Mononuclear cell (primary cell): ENCODE measurements around the gene TERB2. TPM values are rescaled to one million over a fixed set of nuclear protein-coding genes. Genes with fewer than 3 reads are reported as not detected.
"Not testable (repeated sequence)": the region's sequence is repeated elsewhere in the genome, so short reads cannot be mapped to it uniquely, and the experiment has no call there.

Experiments used
- H3K27me3 ChIP-seq: 2 replicates; pipeline ENCODE4 v1.6.0; 2011; ENCODE audit warnings: low read length, control low read depth; ENCODE audit not compliant: insufficient read depth
- H3K4me1 ChIP-seq: 2 replicates; pipeline ENCODE4 v1.5.1; 2011; ENCODE audit warnings: mild to moderate bottlenecking, low read length, control low read depth; ENCODE audit not compliant: insufficient read depth
- H3K4me3 ChIP-seq: 2 replicates; pipeline ENCODE4 v1.5.1; 2011; ENCODE audit warnings: mild to moderate bottlenecking, low read length, moderate library complexity
- H3K9me3 ChIP-seq: 2 replicates; pipeline ENCODE4 v1.5.1; 2011; ENCODE audit warnings: low read depth, mild to moderate bottlenecking, control low read depth, low read length
- total RNA-seq: library from RNA; depleted of rRNA; stranded (reverse); fragments of >200 nt; gene quantifications from one replicate; pipeline ENCODE4 v1.2.3, GENCODE V29; 2012

Gene TERB2, protein sequence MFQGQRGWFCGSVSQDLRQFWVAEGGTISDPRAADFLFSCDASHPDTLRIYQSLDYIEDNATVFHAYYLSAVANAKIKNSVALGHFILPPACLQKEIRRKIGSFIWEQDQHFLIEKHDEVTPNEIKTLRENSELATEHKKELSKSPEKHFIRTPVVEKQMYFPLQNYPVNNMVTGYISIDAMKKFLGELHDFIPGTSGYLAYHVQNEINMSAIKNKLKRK
- not detected for total RNA-seq

DNA sequence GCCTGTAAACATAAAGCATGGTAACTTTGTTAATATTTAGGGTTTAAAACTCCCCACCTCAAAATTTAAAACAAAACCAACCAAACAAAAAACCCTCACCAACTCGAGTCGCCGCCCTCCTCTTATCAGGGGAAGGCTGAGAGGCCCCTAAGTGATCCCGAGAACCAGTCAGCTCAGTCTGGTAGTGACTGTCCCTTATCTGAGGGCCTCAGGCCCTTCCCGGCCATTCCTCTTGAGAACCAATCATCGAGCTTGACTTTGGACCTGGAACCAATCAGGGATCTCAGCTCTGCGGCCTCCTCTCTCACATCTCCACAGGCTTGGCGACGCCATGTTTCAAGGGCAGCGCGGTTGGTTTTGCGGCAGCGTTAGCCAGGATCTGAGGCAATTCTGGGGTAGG, at the start of gene TERB2:
Gene TERB2 (plus strand): TSS at position 300 of the 400 bp plus-strand sequence. CDS start 32 bp downstream, at position 332.
- Histone ChIP-seq H3K27me3 (no peaks in the 10 kb centered on the region), H3K9me3 (no peaks in the 10 kb centered on the region), H3K4me1 (no peaks in the 10 kb centered on the region), H3K4me3 (no peak within 1 kb of the TSS)

- H3K27me3 ChIP-seq = no peaks in the 10 kb centered on the region
- H3K9me3 ChIP-seq = no peaks in the 10 kb centered on the region
- H3K4me1 ChIP-seq = no peaks in the 10 kb centered on the region
- H3K4me3 ChIP-seq = no peak overlapping the region
Measured at GRCh38 chr15:44909423-44909822, 47.1 kb upstream of the TERB2 start.

DNA sequence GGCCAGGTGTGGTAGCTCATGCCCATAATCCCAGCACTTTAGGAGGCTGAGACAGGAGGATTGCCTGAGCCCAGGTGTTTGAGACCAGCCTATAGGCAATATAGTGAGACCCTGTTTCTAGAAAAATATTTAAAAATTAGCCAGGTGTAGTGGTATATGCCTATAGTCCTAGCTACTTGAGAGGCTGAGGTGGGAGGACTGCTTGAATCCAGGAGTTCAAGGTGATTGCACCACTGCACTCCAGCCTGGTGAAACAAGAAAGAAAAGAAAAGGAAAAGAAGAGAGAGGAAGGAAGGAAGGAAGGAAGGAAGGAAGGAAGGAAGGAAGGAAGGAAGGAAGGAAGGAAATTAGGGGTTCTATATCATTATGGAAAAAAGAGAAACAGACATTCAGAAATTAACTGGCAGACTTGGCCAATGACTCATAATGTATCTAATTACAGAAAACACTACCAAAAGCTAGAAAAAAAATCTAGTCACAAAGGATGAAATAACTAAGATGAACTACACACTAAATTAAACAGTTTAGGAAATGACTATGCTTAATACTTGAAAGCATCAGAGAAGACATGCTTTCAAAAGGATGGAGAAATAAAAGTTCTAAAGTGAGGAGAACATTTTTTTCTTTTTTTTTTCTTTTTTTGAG, 45.4 kb upstream of the TERB2 start:
- Histone ChIP-seq H3K4me3 (no peak overlapping the region), H3K4me1 (no peaks in the 10 kb centered on the region), H3K27me3 (no peaks in the 10 kb centered on the region), H3K9me3 (no peaks in the 10 kb centered on the region)

DNA sequence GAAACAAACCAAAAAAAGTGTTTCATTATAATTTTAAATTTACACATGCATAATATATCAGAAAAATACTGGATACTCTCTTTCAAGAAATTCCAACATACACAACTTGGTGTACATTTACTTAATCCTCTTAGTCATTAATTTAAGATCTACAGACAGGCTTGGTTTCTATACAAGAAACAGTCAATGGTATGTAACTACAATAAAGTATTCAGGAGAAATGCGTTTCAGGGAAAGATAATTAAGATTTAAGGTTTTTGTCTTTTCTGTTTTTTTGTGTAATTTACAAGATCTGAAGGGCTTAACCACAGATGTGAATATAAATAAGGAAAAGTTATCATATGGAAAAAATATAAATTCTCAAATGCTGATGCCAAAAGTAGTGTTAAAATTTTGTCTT, 44.3 kb upstream of the TERB2 start:
- not testable (repeated sequence) for H3K9me3 ChIP-seq, H3K4me1 ChIP-seq, H3K4me3 ChIP-seq, H3K27me3 ChIP-seq

DNA sequence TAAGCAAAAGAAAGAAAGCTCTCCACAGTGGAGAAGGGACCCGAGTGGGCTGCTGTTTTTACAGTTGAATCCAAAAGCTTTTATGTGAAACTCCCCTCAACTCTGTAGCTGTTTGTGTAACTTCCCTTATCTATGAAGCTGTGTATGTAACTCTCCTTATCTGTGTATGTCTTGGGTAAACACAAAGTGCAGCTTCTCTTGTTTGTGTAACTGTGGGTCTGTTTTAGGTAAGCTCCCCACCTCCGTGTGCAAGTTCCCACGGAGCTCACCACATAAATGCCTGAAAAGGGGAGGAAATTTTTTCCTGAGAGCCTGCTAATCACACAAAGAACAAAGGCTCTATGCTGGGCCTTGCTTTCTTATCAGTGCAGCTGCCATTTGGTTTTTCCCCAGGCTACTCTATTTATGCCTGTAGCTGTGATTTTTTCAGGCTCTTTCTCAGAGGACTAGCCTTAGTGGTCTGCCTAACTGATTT, 43.5 kb upstream of the TERB2 start:
- not testable (repeated sequence) for H3K4me1 ChIP-seq, H3K9me3 ChIP-seq, H3K4me3 ChIP-seq, H3K27me3 ChIP-seq

- no peaks in the 10 kb centered on the region for H3K4me1 ChIP-seq
- no peaks in the 10 kb centered on the region for H3K27me3 ChIP-seq
- no peaks in the 10 kb centered on the region for H3K9me3 ChIP-seq
- H3K4me3 ChIP-seq = no peak overlapping the region
Measured at GRCh38 chr15:44918136-44918535, 38.4 kb upstream of the TERB2 start.

GRCh38 chr15:44928658-44929057, 27.8 kb upstream of the TERB2 start:
- H3K4me1 ChIP-seq, H3K9me3 ChIP-seq, H3K27me3 ChIP-seq, H3K4me3 ChIP-seq: not testable (repeated sequence)

- not testable (repeated sequence) for H3K9me3 ChIP-seq, H3K4me1 ChIP-seq, H3K4me3 ChIP-seq, H3K27me3 ChIP-seq
Measured at GRCh38 chr15:44930283-44930682, 26.2 kb upstream of the TERB2 start.

DNA sequence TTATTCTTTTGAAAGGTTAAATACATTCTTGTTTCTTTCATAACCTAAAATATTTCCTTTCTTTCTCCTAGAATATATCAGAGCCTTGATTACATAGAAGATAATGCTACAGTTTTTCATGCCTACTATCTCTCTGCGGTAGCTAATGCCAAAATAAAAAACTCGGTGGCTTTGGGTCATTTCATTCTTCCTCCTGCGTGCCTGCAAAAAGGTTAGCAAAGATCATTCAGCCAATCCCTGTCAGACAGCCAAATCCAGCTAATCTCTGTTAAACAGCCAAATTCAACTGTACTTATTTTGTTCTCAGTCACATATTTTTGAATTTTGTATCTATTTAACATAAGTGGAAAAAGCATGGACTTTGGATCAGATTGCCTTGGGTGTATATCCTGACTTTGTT, 1.8 kb downstream of the TERB2 start:
- H3K4me3 ChIP-seq, H3K27me3 ChIP-seq, H3K4me1 ChIP-seq, H3K9me3 ChIP-seq: not testable (repeated sequence)

- Histone ChIP-seq H3K9me3 (no peaks in the 10 kb centered on the region), H3K4me1 (no peaks in the 10 kb centered on the region), H3K4me3 (no peak overlapping the region), H3K27me3 (peaks cover 5% of the 10 kb centered on the region)
Measured at GRCh38 chr15:44968475-44968874, 12.0 kb downstream of the TERB2 start.

GRCh38 chr15:44971036-44971435, 14.5 kb downstream of the TERB2 start:
- no peaks in the 10 kb centered on the region for H3K4me1 ChIP-seq
- H3K9me3 ChIP-seq = no peaks in the 10 kb centered on the region
- peaks cover 3% of the 10 kb centered on the region for H3K27me3 ChIP-seq
- no peak overlapping the region for H3K4me3 ChIP-seq

- not testable (repeated sequence) for H3K27me3 ChIP-seq, H3K9me3 ChIP-seq, H3K4me3 ChIP-seq, H3K4me1 ChIP-seq
Measured at GRCh38 chr15:44976183-44976582, 19.7 kb downstream of the TERB2 start.

DNA sequence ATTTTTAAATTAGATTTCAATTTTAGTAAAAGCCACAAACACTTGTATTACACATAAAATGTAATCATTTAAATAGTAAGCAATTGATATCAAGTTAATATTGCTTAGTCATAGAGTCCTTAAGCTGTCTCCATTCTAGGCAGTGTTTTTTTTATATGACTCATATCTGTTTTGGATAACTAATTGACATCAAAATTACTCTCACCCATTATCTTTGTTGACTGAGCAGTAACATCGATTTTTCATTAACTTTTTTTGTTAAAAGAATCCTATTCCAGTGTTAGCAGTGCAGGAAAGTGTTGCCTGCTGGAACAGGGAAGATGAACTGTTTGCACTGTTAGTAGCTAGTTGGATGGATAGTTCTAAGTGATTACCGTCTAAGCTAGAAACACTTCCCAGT, 21.3 kb downstream of the TERB2 start:
- H3K4me3 ChIP-seq, H3K4me1 ChIP-seq, H3K9me3 ChIP-seq, H3K27me3 ChIP-seq: not testable (repeated sequence)

DNA sequence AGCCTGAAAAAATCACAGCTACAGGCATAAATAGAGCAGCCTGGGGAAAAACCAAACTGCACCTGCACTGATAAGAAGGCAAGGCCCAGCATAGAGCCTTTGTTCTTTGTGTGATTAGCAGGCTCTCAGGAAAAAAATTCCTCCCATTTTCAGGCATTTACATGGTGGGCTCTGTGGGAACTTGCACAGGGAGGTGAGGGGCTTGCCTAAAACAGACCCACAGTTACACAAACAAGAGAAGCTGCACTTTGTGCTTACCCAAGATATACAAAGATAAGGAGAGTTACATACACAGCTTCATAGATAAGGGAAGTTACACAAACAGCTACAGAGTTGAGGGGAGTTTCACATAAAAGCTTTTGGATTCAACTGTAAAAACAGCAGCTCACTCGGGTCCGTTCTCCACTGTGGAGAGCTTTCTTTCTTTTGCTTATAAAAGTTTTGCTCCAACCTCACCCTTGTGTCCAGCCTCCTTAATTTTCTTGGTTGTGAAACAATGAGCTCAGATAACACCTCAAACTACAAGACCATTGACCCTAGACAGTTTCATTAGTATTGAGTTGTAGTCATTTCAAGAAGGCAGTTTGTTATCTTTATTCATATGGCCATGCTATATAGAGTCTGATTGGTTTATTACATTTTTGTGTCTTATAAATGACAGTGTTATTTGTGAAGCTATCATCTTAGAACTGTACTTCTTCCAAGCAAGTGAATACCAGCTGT, 23.3 kb downstream of the TERB2 start:
- H3K4me3 ChIP-seq, H3K4me1 ChIP-seq, H3K9me3 ChIP-seq, H3K27me3 ChIP-seq: not testable (repeated sequence)

GRCh38 chr15:44984144-44984543, 27.7 kb downstream of the TERB2 start:
- H3K9me3 ChIP-seq, H3K4me3 ChIP-seq, H3K4me1 ChIP-seq, H3K27me3 ChIP-seq: not testable (repeated sequence)
